ENCODE results near the gene MIEF1.

The MIEF1 gene

GRCh38 chr22:39553429-39553828 is 51.3 kb downstream of the MIEF1 start:
- Histone ChIP-seq H3K36me3 (ENCODE audit: control insufficient read depth, insufficient read depth, low read length) (no peaks in the 10 kb centered on the region), H3K56ac (ENCODE audit: low read length) (no peak overlapping the region), H3K9ac (ENCODE audit: low read length) (no peak overlapping the region), H3K4me2 (ENCODE audit: low read length) (no peak overlapping the region), H2BK5ac (ENCODE audit: low read length) (no peak overlapping the region), H3K4me3 (ENCODE audit: low read length) (no peak overlapping the region), H3K27ac (ENCODE audit: low read depth, low read length) (no peak overlapping the region), H3K4me1 (ENCODE audit: control insufficient read depth, low read depth, low read length) (no peaks in the 10 kb centered on the region), H4K8ac (ENCODE audit: low read depth, low read length) (no peak overlapping the region), H2BK120ac (ENCODE audit: low read depth, low read length) (no peak overlapping the region), H4K5ac (ENCODE audit: low read length) (no peak overlapping the region), H3K4ac (ENCODE audit: low read depth, low read length) (no peak overlapping the region), H2AK5ac (ENCODE audit: low read length) (no peak overlapping the region), H3K79me2 (ENCODE audit: control insufficient read depth, insufficient read depth, low read length) (no peaks in the 10 kb centered on the region), H3K23ac (ENCODE audit: low read length) (no peak overlapping the region), H3K27me3 (ENCODE audit: insufficient read depth, low read length, poor library complexity) (peaks cover 18% of the 10 kb centered on the region), H3K18ac (ENCODE audit: low read length) (no peak overlapping the region), H2BK15ac (replicated peaks; ENCODE audit: low read depth) (no peak overlapping the region), H3K79me1 (ENCODE audit: low read length) (no peaks in the 10 kb centered on the region)
- no CpG with 5 or more reads among the region's 3 CpGs for WGBS (ENCODE audit: extremely low coverage, insufficient coverage, low lambda C conversion rate)
- no peak for DNase-seq

GRCh38 chr22:39554151-39554550 is 52.1 kb downstream of the MIEF1 start:
- Histone ChIP-seq H3K4me1 (ENCODE audit: control insufficient read depth, low read depth, low read length) (no peaks in the 10 kb centered on the region), H4K5ac (ENCODE audit: low read length) (no peak overlapping the region), H3K23ac (ENCODE audit: low read length) (no peak overlapping the region), H2BK120ac (ENCODE audit: low read depth, low read length) (no peak overlapping the region), H3K56ac (ENCODE audit: low read length) (no peak overlapping the region), H3K4me2 (ENCODE audit: low read length) (no peak overlapping the region), H3K9ac (ENCODE audit: low read length) (no peak overlapping the region), H3K79me2 (ENCODE audit: control insufficient read depth, insufficient read depth, low read length) (no peaks in the 10 kb centered on the region), H3K27me3 (ENCODE audit: insufficient read depth, low read length, poor library complexity) (peaks cover 18% of the 10 kb centered on the region), H2AK5ac (ENCODE audit: low read length) (no peak overlapping the region), H3K27ac (ENCODE audit: low read depth, low read length) (no peak overlapping the region), H3K4ac (ENCODE audit: low read depth, low read length) (no peak overlapping the region), H3K18ac (ENCODE audit: low read length) (no peak overlapping the region), H3K4me3 (ENCODE audit: low read length) (no peak overlapping the region), H2BK5ac (ENCODE audit: low read length) (no peak overlapping the region), H3K36me3 (ENCODE audit: control insufficient read depth, insufficient read depth, low read length) (no peaks in the 10 kb centered on the region), H2BK15ac (replicated peaks; ENCODE audit: low read depth) (no peak overlapping the region), H3K79me1 (ENCODE audit: low read length) (no peaks in the 10 kb centered on the region), H4K8ac (ENCODE audit: low read depth, low read length) (no peak overlapping the region)
- no peak for DNase-seq
- WGBS (ENCODE audit: extremely low coverage, insufficient coverage, low lambda C conversion rate), result no CpG with 5 or more reads among the region's 3 CpGs

GRCh38 chr22:39556970-39557841 is 55.1 kb downstream of the MIEF1 start:
- WGBS (ENCODE audit: extremely low coverage, insufficient coverage, low lambda C conversion rate), result no CpG with 5 or more reads among the region's 72 CpGs
- Histone ChIP-seq H3K23ac (ENCODE audit: low read length) (no peak overlapping the region), H3K79me2 (ENCODE audit: control insufficient read depth, insufficient read depth, low read length) (no peaks in the 10 kb centered on the region)

GRCh38 chr22:39558254-39558727 is 56.2 kb downstream of the MIEF1 start:
- no peaks in the 10 kb centered on the region for H3K4me1 ChIP-seq (ENCODE audit: control insufficient read depth, low read depth, low read length)
- no peak overlapping the region for H2BK15ac ChIP-seq (replicated peaks; ENCODE audit: low read depth)
- H3K79me2 ChIP-seq (ENCODE audit: control insufficient read depth, insufficient read depth, low read length), result no peaks in the 10 kb centered on the region
- H3K36me3 ChIP-seq (ENCODE audit: control insufficient read depth, insufficient read depth, low read length), result no peaks in the 10 kb centered on the region
- no peak overlapping the region for H3K4me2 ChIP-seq (ENCODE audit: low read length)
- no peak overlapping the region for H3K56ac ChIP-seq (ENCODE audit: low read length)
- no peak overlapping the region for H2BK5ac ChIP-seq (ENCODE audit: low read length)
- H3K23ac ChIP-seq (ENCODE audit: low read length), result no peak overlapping the region
- no peak overlapping the region for H3K9ac ChIP-seq (ENCODE audit: low read length)
- H3K27me3 ChIP-seq (ENCODE audit: insufficient read depth, low read length, poor library complexity), result peaks cover 18% of the 10 kb centered on the region
- H2BK120ac ChIP-seq (ENCODE audit: low read depth, low read length), result no peak overlapping the region
- no peak overlapping the region for H3K4me3 ChIP-seq (ENCODE audit: low read length)
- H3K4ac ChIP-seq (ENCODE audit: low read depth, low read length), result no peak overlapping the region
- H2AK5ac ChIP-seq (ENCODE audit: low read length), result no peak overlapping the region
- WGBS (ENCODE audit: extremely low coverage, insufficient coverage, low lambda C conversion rate), result no CpG with 5 or more reads among the region's 34 CpGs
- H4K5ac ChIP-seq (ENCODE audit: low read length), result no peak overlapping the region
- no peak overlapping the region for H4K8ac ChIP-seq (ENCODE audit: low read depth, low read length)
- H3K18ac ChIP-seq (ENCODE audit: low read length), result no peak overlapping the region
- no peak overlapping the region for H3K27ac ChIP-seq (ENCODE audit: low read depth, low read length)
- no peak for DNase-seq
- H3K79me1 ChIP-seq (ENCODE audit: low read length), result no peaks in the 10 kb centered on the region

More at GRCh38 chr22:39556970-39557841, 55.1 kb downstream of the MIEF1 start:
- Histone ChIP-seq H3K4me1 (ENCODE audit: control insufficient read depth, low read depth, low read length) (no peaks in the 10 kb centered on the region), H4K8ac (ENCODE audit: low read depth, low read length) (no peak overlapping the region), H3K18ac (ENCODE audit: low read length) (no peak overlapping the region), H2BK15ac (replicated peaks; ENCODE audit: low read depth) (no peak overlapping the region), H3K56ac (ENCODE audit: low read length) (no peak overlapping the region), H3K4me2 (ENCODE audit: low read length) (peak overlapping the region; percentile 36), H3K27ac (ENCODE audit: low read depth, low read length) (no peak overlapping the region), H3K4ac (ENCODE audit: low read depth, low read length) (no peak overlapping the region), H2BK120ac (ENCODE audit: low read depth, low read length) (no peak overlapping the region), H2BK5ac (ENCODE audit: low read length) (no peak overlapping the region), H3K36me3 (ENCODE audit: control insufficient read depth, insufficient read depth, low read length) (no peaks in the 10 kb centered on the region), H3K79me1 (ENCODE audit: low read length) (no peaks in the 10 kb centered on the region), H3K9ac (ENCODE audit: low read length) (no peak overlapping the region), H3K4me3 (ENCODE audit: low read length) (no peak overlapping the region), H2AK5ac (ENCODE audit: low read length) (no peak overlapping the region), H3K27me3 (ENCODE audit: insufficient read depth, low read length, poor library complexity) (peaks cover 18% of the 10 kb centered on the region), H4K5ac (ENCODE audit: low read length) (no peak overlapping the region)
- no peak for DNase-seq

GRCh38 chr22:39558950-39559349 is 56.9 kb downstream of the MIEF1 start:
- no peak overlapping the region for H3K4me3 ChIP-seq (ENCODE audit: low read length)

More at GRCh38 chr22:39558950-39559349, 56.9 kb downstream of the MIEF1 start:
- Histone ChIP-seq H3K36me3 (ENCODE audit: control insufficient read depth, insufficient read depth, low read length) (no peaks in the 10 kb centered on the region), H4K5ac (ENCODE audit: low read length) (no peak overlapping the region), H3K79me2 (ENCODE audit: control insufficient read depth, insufficient read depth, low read length) (no peaks in the 10 kb centered on the region), H2BK120ac (ENCODE audit: low read depth, low read length) (no peak overlapping the region), H3K27ac (ENCODE audit: low read depth, low read length) (no peak overlapping the region), H3K9ac (ENCODE audit: low read length) (no peak overlapping the region), H3K18ac (ENCODE audit: low read length) (no peak overlapping the region), H4K8ac (ENCODE audit: low read depth, low read length) (no peak overlapping the region), H3K23ac (ENCODE audit: low read length) (no peak overlapping the region), H2BK15ac (replicated peaks; ENCODE audit: low read depth) (no peak overlapping the region), H3K56ac (ENCODE audit: low read length) (no peak overlapping the region), H3K4me2 (ENCODE audit: low read length) (no peak overlapping the region), H3K27me3 (ENCODE audit: insufficient read depth, low read length, poor library complexity) (peaks cover 18% of the 10 kb centered on the region), H2AK5ac (ENCODE audit: low read length) (no peak overlapping the region), H3K79me1 (ENCODE audit: low read length) (no peaks in the 10 kb centered on the region), H2BK5ac (ENCODE audit: low read length) (no peak overlapping the region), H3K4ac (ENCODE audit: low read depth, low read length) (no peak overlapping the region), H3K4me1 (ENCODE audit: control insufficient read depth, low read depth, low read length) (no peaks in the 10 kb centered on the region)
- no peak for DNase-seq
- no CpG with 5 or more reads among the region's 14 CpGs for WGBS (ENCODE audit: extremely low coverage, insufficient coverage, low lambda C conversion rate)

All from mesendoderm (in vitro differentiated cells).